HG03460 (cell line): ENCODE results near the gene AUTS2.

Source experiments
- ATAC-seq: cut with Tn5 transposase; IDR thresholded peaks from one replicate; pipeline ENCODE4 v1.9.1; 2021; ENCODE audit not compliant: unreplicated experiment

Gene AUTS2

GRCh38 chr7:69599955-69600709, 1.9 kb downstream of the AUTS2 start:
- ATAC-seq = no peak

- no peak for ATAC-seq
These were observed 2.6 kb downstream of the AUTS2 start for GRCh38 chr7:69600710-69601519.

GRCh38 chr7:69602522-69602921, 4.2 kb downstream of the AUTS2 start:
- ATAC-seq = no peak

GRCh38 chr7:69603351-69603750, 5.1 kb downstream of the AUTS2 start:
- no peak for ATAC-seq

- ATAC-seq = peak; percentile 69
These were observed 5.7 kb downstream of the AUTS2 start for GRCh38 chr7:69603937-69604494.

GRCh38 chr7:69605070-69605469, 6.8 kb downstream of the AUTS2 start:
- ATAC-seq = no peak

GRCh38 chr7:69605546-69605945, 7.3 kb downstream of the AUTS2 start:
- no peak for ATAC-seq

GRCh38 chr7:69608049-69608448, 9.8 kb downstream of the AUTS2 start:
- no peak for ATAC-seq

- ATAC-seq = no peak
These were observed 10.6 kb downstream of the AUTS2 start for GRCh38 chr7:69608878-69609277.

GRCh38 chr7:69609541-69610373, 11.5 kb downstream of the AUTS2 start:
- ATAC-seq = no peak

GRCh38 chr7:69610374-69611084, 12.3 kb downstream of the AUTS2 start:
- ATAC-seq = no peak

- ATAC-seq = no peak
These were observed 14.7 kb downstream of the AUTS2 start for GRCh38 chr7:69612981-69613380.

- ATAC-seq = no peak
These were observed 15.6 kb downstream of the AUTS2 start for GRCh38 chr7:69613846-69614245.

- ATAC-seq = no peak
These were observed 17.4 kb downstream of the AUTS2 start for GRCh38 chr7:69615685-69616084.

- ATAC-seq = no peak
These were observed 19.1 kb downstream of the AUTS2 start for GRCh38 chr7:69617364-69617763.

GRCh38 chr7:69619054-69619453, 20.8 kb downstream of the AUTS2 start:
- ATAC-seq = no peak

GRCh38 chr7:69619635-69620034, 21.4 kb downstream of the AUTS2 start:
- no peak for ATAC-seq

GRCh38 chr7:69620063-69620462, 21.8 kb downstream of the AUTS2 start:
- no peak for ATAC-seq

GRCh38 chr7:69620650-69621049, 22.4 kb downstream of the AUTS2 start:
- ATAC-seq = no peak

- no peak for ATAC-seq
These were observed 23.9 kb downstream of the AUTS2 start for GRCh38 chr7:69622014-69622835.
